ENCODE measurements around the gene PSMD1.

DNA sequence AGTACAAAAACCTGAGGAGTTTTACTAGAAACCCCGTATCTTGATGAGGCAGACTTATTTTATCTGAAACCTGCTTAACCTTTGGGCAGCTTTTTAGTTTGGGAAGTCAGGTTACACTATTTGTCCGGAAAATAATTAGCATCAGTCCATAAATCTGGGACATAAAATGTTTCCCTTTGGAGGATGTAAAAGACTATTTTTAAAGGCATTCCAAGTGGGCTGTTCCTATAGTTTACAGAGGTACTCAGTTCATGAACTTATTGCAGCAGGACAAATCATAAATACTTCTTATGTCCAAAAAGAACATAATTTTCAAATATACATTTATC lies 61.9 kb downstream of the PSMD1 start:
- TF ChIP-seq CTCF (IDR thresholded peaks at IDR 0.05), result no peak
- no peak for TF ChIP-seq POLR2A (IDR thresholded peaks at IDR 0.05)

Data from adrenal gland (tissue), 5 donors.